Suprapubic skin (tissue), 4 donors: ENCODE data around the gene PTMS.

Experiments
- CTCF ChIP-seq, 2 donors: fragments of 200-600 bp in 1 of 2; fragments of 450-650 bp in 1 of 2; sonication (generic) in 1 of 2; IDR thresholded peaks; one replicate each; pipeline ENCODE4 v1.5.1; 2016 to 2019; ENCODE audit warnings: antibody characterized with exemption in 2 of 2, mild to moderate bottlenecking in 1 of 2, moderate library complexity in 1 of 2
- POLR2A ChIP-seq, 2 donors: fragments of 450-650 bp; IDR thresholded peaks; one replicate each; pipeline ENCODE4 v1.6.1; 2017; ENCODE audit warnings: antibody characterized with exemption in 2 of 2, mild to moderate bottlenecking in 2 of 2, moderate library complexity in 2 of 2
- POLR2AphosphoS5 ChIP-seq, 3 donors: sonication (generic); formaldehyde crosslinking; IDR thresholded peaks; one replicate each; pipeline ENCODE4 v1.6.1; 2017; ENCODE audit warnings: antibody characterized with exemption in 3 of 3

- TF ChIP-seq CTCF (IDR thresholded peaks at IDR 0.05) (no peak), POLR2A (IDR thresholded peaks at IDR 0.05) (no peak), POLR2AphosphoS5 (IDR thresholded peaks at IDR 0.05) (no peak)
These were observed 24.5 kb downstream of the PTMS start for GRCh38 chr12:6790496-6791150.
